ENCODE measurements around the gene CACNA2D2. TPM values are rescaled to one million over a fixed set of nuclear protein-coding genes. Genes with fewer than 3 reads are reported as not detected.

CACNA2D2 gene
- total RNA-seq, 1 experiment from 2014 or later, result 27.7 TPM

GRCh38 chr3:50331364-50331907 lies 172.0 kb downstream of the CACNA2D2 start:
- TF ChIP-seq CTCF (conservative IDR thresholded peaks at IDR 0.05), result no peak
- Histone ChIP-seq H2BK12ac (ENCODE audit: insufficient read length, low read depth, low read length) (no peak overlapping the region), H4K20me1 (ENCODE audit: control insufficient read depth, insufficient read depth, insufficient read length) (no peaks in the 10 kb centered on the region), H3K27ac (ENCODE audit: insufficient read length, low read depth, low read length) (no peak overlapping the region), H3K14ac (ENCODE audit: insufficient read depth, low read length) (no peak overlapping the region), H3K4me1 (ENCODE audit: insufficient read depth, low read length) (no peaks in the 10 kb centered on the region; the same call in 1 of the 2 replicates), H4K91ac (ENCODE audit: insufficient read length, low read depth, low read length) (no peak overlapping the region), H2BK15ac (ENCODE audit: low read depth, low read length) (no peak overlapping the region), H3K23ac (ENCODE audit: insufficient read length, low read depth, low read length) (no peak overlapping the region), H4K5ac (ENCODE audit: insufficient read length, low read depth, low read length) (no peak overlapping the region), H2AK5ac (ENCODE audit: insufficient read length, low read length) (no peak overlapping the region), H3K18ac (ENCODE audit: insufficient read length, low read depth, low read length) (no peak overlapping the region), H3K9ac (ENCODE audit: extremely low read depth, insufficient read length, low read length) (no peak overlapping the region), H2AFZ (ENCODE audit: low read length) (no peak overlapping the region), H2BK5ac (ENCODE audit: insufficient read length, low read length) (no peak overlapping the region), H3T11ph (ENCODE audit: low read length) (no peak overlapping the region), H3K27me3 (ENCODE audit: insufficient read depth, low read length) (no peaks in the 10 kb centered on the region), H3K23me2 (ENCODE audit: insufficient read length, low read depth, low read length, poor library complexity, severe bottlenecking) (peaks cover 13% of the 10 kb centered on the region), H3K79me2 (ENCODE audit: insufficient read depth, low read length) (peaks cover 9% of the 10 kb centered on the region; the same call in 1 of the 2 replicates), H3K56ac (ENCODE audit: insufficient read length, low read depth, low read length) (no peak overlapping the region), H2BK20ac (ENCODE audit: low read depth, low read length, poor library complexity, severe bottlenecking) (no peak overlapping the region), H3K9me3 (ENCODE audit: control insufficient read depth, low read depth, low read length) (no peaks in the 10 kb centered on the region), H3K79me1 (ENCODE audit: insufficient read depth, low read depth, low read length, poor library complexity, severe bottlenecking) (peaks cover 6% of the 10 kb centered on the region), H2BK120ac (ENCODE audit: low read depth, low read length, poor library complexity, severe bottlenecking) (no peak overlapping the region), H4K8ac (replicated peaks; ENCODE audit: insufficient read length, low read depth, low read length) (no peak overlapping the region), H3K4me2 (ENCODE audit: insufficient read depth, insufficient read length, low read length) (no peak overlapping the region), H3K4ac (ENCODE audit: low read depth, low read length) (no peak overlapping the region)
- no peak overlapping the region for H3K27ac Mint-ChIP-seq
- peaks cover 14 to 29% of the 10 kb centered on the region in 2 experiments for H3K4me1 Mint-ChIP-seq
- H3K4me3 Mint-ChIP-seq, result no peak overlapping the region
- DNase-seq, result no peak
- H3K27me3 Mint-ChIP-seq (ENCODE audit: low read depth), result no peaks in the 10 kb centered on the region; the same call in 1 of the 2 replicates
- WGBS (ENCODE audit: extremely low coverage, insufficient read length, low lambda C conversion rate), result no CpG with 5 or more reads among the region's 19 CpGs
- H3K9me3 Mint-ChIP-seq, result no peaks in the 10 kb centered on the region
- peaks cover 13 to 47% (median 45%) of the 10 kb centered on the region in 3 experiments; a peak in 6 of 7 replicates for H3K36me3 Mint-ChIP-seq (ENCODE audit: insufficient read depth in 1 of 3, low read depth in 3 of 3)
